Large intestine (tissue), 3 donors: Measurements from ENCODE around the gene AKAP3. TPM values are rescaled to one million over a fixed set of nuclear protein-coding genes. Genes with fewer than 3 reads are reported as not detected.

ENCODE experiments used
- DNase-seq, 2 donors: peaks; one replicate each; pipeline versions ENCODE4 v3.0.0 to v3.0.0-alpha.2; 2013
- H3K27ac ChIP-seq: one replicate; pipeline ENCODE4 v1.5.1; 2013; ENCODE audit warnings: low read length
- H3K27me3 ChIP-seq: 2 replicates; pipeline ENCODE4 v1.6.1; 2013; ENCODE audit warnings: low read length; ENCODE audit not compliant: control insufficient read depth, insufficient read depth
- H3K36me3 ChIP-seq: 2 replicates; pipeline ENCODE4 v1.6.1; 2013; ENCODE audit warnings: low read length; ENCODE audit not compliant: control insufficient read depth, insufficient read depth
- H3K4me1 ChIP-seq: one replicate; pipeline ENCODE4 v1.6.1; 2013; ENCODE audit warnings: low read length; ENCODE audit not compliant: control insufficient read depth, insufficient read depth
- H3K4me3 ChIP-seq: one replicate; pipeline ENCODE4 v1.5.1; 2013; ENCODE audit warnings: low read length
- H3K9me3 ChIP-seq: one replicate; pipeline ENCODE4 v1.6.1; 2013; ENCODE audit warnings: mild to moderate bottlenecking, low read depth, low read length, moderate library complexity; ENCODE audit not compliant: control insufficient read depth
- WGBS: methylation state at CpG from one replicate; pipeline ENCODE4 v1.1.5; 2013; ENCODE audit warnings: low lambda C conversion rate; ENCODE audit not compliant: insufficient coverage; 5-methylcytosine and 5-hydroxymethylcytosine counted together
- polyA plus RNA-seq: library from polyadenylated mRNA; unstranded; fragments of 120-200 nt; gene quantifications from one replicate; pipeline ENCODE4 v1.2.1, GENCODE V29; 2013

The AKAP3 gene
- polyA plus RNA-seq, 1 donor: 2.4 TPM

- no peak overlapping the region for H3K4me3 ChIP-seq
- no peaks in the 10 kb centered on the region for H3K9me3 ChIP-seq
- H3K27me3 ChIP-seq: peaks cover 3% of the 10 kb centered on the region
- WGBS: no CpG with 5 or more reads among the region's 3 CpGs
- no peak overlapping the region for H3K27ac ChIP-seq
- no peaks in the 10 kb centered on the region for H3K36me3 ChIP-seq
- DNase-seq: no peak
- no peaks in the 10 kb centered on the region for H3K4me1 ChIP-seq
Observed at GRCh38 chr12:4580281-4580688, 68.6 kb downstream of the AKAP3 start.

DNA sequence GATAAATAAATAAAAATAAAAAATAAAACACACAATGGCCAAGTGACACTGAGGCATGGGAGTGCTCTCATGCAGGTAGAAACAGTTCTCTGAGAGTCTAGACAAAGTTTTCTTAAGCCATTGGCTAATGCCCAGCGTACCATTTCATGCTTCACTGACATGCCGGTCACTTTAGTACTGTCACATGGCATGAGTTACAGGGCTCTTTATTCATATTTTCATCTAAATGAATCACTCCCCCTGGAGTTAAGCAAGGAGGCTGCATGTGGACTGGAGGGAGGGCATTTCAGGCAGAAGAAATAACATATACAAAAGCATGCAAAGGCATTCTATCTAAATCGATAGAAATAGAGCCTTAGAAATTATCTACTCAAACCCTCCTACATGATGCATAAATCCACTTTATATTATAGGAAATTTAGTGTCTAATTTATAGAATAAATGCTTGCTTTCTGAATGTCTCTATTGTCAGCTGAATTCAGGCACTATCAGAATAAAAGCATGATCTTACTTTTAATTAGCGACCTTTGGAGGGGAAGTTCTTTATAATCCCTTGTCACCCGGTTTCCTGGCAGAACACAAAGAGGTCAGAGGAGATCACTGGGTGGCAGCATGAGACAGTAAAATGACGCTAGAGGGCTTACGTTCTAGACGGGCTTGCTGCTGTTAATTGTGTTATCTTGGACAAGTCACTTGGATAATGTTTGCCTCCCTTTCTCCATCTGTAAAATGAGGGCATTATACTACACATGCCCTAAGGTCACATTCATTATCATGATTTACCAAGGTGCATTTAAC, 69.3 kb downstream of the AKAP3 start:
- Histone ChIP-seq H3K36me3 (no peaks in the 10 kb centered on the region), H3K27ac (no peak overlapping the region), H3K9me3 (no peaks in the 10 kb centered on the region), H3K4me3 (no peak overlapping the region), H3K4me1 (no peaks in the 10 kb centered on the region), H3K27me3 (peaks cover 3% of the 10 kb centered on the region)
- DNase-seq: peak in 1 of 2 donors; percentile 13
- no CpG with 5 or more reads among the region's 8 CpGs for WGBS

DNA sequence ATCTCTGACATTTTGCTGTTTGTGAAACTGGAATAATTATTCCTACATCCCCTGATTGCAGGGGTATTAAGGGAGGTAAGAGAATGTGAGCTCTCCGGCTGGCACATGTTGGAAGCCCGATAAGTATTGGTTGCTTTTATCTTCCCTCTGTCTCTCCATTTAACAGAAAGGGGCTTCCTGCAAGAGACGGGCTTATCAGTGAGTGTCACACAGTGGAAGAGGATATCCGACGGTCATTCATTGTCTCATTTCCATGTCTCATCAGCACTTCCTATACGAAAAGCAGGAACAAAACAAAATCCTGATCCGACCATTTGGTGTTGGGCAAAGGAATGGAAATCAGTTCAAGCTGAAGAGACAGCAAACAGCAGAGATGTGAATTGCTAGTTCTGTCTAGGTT, 76.2 kb downstream of the AKAP3 start:
- no peaks in the 10 kb centered on the region for H3K4me1 ChIP-seq
- no peaks in the 10 kb centered on the region for H3K9me3 ChIP-seq
- H3K27ac ChIP-seq: no peak overlapping the region
- H3K4me3 ChIP-seq: no peak overlapping the region
- 100% methylated on average over 1 of the region's 7 CpGs for WGBS
- no peaks in the 10 kb centered on the region for H3K36me3 ChIP-seq
- no peaks in the 10 kb centered on the region for H3K27me3 ChIP-seq
- DNase-seq: no peak

DNA sequence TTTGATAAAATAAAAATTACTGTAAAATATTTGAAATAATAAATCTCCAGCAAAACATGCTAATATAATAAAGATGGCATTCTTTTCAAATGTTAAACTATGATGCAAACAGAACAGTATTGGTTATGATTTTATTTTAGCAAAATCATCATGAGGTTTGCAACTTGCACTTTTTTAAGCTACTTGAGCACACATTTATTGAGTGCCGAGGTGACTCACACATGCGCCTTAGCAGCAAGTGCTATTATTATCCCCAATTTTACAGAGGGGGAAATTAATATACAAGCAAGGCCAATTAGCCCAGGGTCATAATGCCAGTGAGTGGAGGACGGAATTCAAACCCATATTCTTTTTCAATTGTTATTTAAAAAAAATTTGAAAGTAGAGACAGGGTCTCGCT, 79.6 kb downstream of the AKAP3 start:
- Histone ChIP-seq H3K27ac (no peak overlapping the region), H3K27me3 (no peaks in the 10 kb centered on the region), H3K36me3 (no peaks in the 10 kb centered on the region), H3K4me1 (no peaks in the 10 kb centered on the region), H3K9me3 (no peaks in the 10 kb centered on the region), H3K4me3 (no peak overlapping the region)
- no CpG with 5 or more reads among the region's 4 CpGs for WGBS
- no peak for DNase-seq

GRCh38 chr12:4567073-4567881, 81.6 kb downstream of the AKAP3 start:
- H3K27me3 ChIP-seq: peaks cover 4% of the 10 kb centered on the region
- H3K36me3 ChIP-seq: no peaks in the 10 kb centered on the region
- 45% methylated on average over 2 of the region's 3 CpGs for WGBS
- H3K4me1 ChIP-seq: peaks cover 2% of the 10 kb centered on the region
- no peak overlapping the region for H3K4me3 ChIP-seq
- no peaks in the 10 kb centered on the region for H3K9me3 ChIP-seq
- DNase-seq: peak in 1 of 2 donors; percentile 23
- H3K27ac ChIP-seq: no peak overlapping the region

GRCh38 chr12:4566474-4566873, 82.4 kb downstream of the AKAP3 start:
- Histone ChIP-seq H3K27ac (no peak overlapping the region), H3K27me3 (peaks cover 4% of the 10 kb centered on the region), H3K4me3 (no peak overlapping the region), H3K9me3 (no peaks in the 10 kb centered on the region), H3K4me1 (peaks cover 8% of the 10 kb centered on the region), H3K36me3 (no peaks in the 10 kb centered on the region)
- WGBS: no CpG with 5 or more reads among the region's 2 CpGs
- no peak for DNase-seq

Other genes starting within 250 kb of the AKAP3 start
- gene FGF6, start 203.2 kb downstream of the AKAP3 start, polyA plus RNA-seq: 0.07 TPM
- gene RAD51AP1, start 110.2 kb downstream of the AKAP3 start, polyA plus RNA-seq: 16.0 TPM
- gene DYRK4, start 86.8 kb downstream of the AKAP3 start, polyA plus RNA-seq: 59.6 TPM
- 70.8 TPM for gene NDUFA9, start 63 bp upstream of the AKAP3 start, polyA plus RNA-seq
- gene GALNT8, start 71.3 kb upstream of the AKAP3 start, polyA plus RNA-seq: 19.5 TPM